HEK293 (cell line): Measurements from ENCODE around the gene BMPR1A.

Experiments
- CTCF ChIA-PET: fragments of 350-600 bp; formaldehyde crosslinking; extraction: SDS; loops from one replicate; lab custom pipeline; 2021; ENCODE audit warnings: antibody characterized with exemption; lab: Yijun Ruan, JAX
- POLR2A ChIA-PET: fragments of 300-600 bp; formaldehyde crosslinking; extraction: SDS; loops from one replicate; lab custom pipeline; 2020; ENCODE audit warnings: antibody characterized with exemption, inconsistent platforms; lab: Yijun Ruan, JAX
- H3K27ac ChIP-seq: fragments of 200-500 bp; sonication (Bioruptor generic); 2 replicates; pipeline ENCODE4 v1.5.1; 2014; ENCODE audit warnings: low read depth, low read length, control low read depth, inconsistent platforms; ENCODE audit errors: extremely low read depth
- H3K36me3 ChIP-seq, 2 experiments: fragments of 200-500 bp in 1 of 2; sonication (Bioruptor generic) in 1 of 2; 1 replicate in 1 of 2; 2 replicates in 1 of 2; pipeline ENCODE4 v1.5.1; 2014 to 2017; ENCODE audit warnings: inconsistent platforms in 2 of 2, low read length in 2 of 2; ENCODE audit not compliant: control insufficient read depth in 2 of 2, insufficient read depth in 1 of 2
- H3K4me1 ChIP-seq: fragments of 200-500 bp; sonication (Bioruptor generic); 2 replicates; pipeline ENCODE4 v1.5.1; 2014; ENCODE audit warnings: mild to moderate bottlenecking, low read length, inconsistent platforms; ENCODE audit not compliant: control insufficient read depth, insufficient read depth
- H3K4me3 ChIP-seq: 2 replicates; pipeline ENCODE4 v1.5.1; 2011; ENCODE audit warnings: low read depth, mild to moderate bottlenecking, control low read depth, low read length, moderate library complexity
- H3K9me3 ChIP-seq: fragments of 200-500 bp; sonication (Bioruptor generic); 2 replicates; pipeline ENCODE4 v1.5.1; 2014; ENCODE audit warnings: low read depth, low read length, inconsistent platforms; ENCODE audit not compliant: control insufficient read depth, insufficient read depth
- FEZF1 ChIP-seq: fragments of 450-650 bp; formaldehyde crosslinking; IDR thresholded peaks from 2 replicates; pipeline ENCODE4 v1.5.1; 2016; ENCODE audit warnings: missing biosample characterization, missing genetic modification characterization
- SCRT1 ChIP-seq: fragments of 450-650 bp; formaldehyde crosslinking; IDR thresholded peaks from 2 replicates; pipeline ENCODE4 v1.5.1; 2016; ENCODE audit warnings: missing biosample characterization, missing genetic modification characterization, borderline replicate concordance
- ZIC2 ChIP-seq: fragments of 450-650 bp; formaldehyde crosslinking; IDR thresholded peaks from 2 replicates; pipeline ENCODE4 v1.5.1; 2016; ENCODE audit warnings: missing biosample characterization, missing genetic modification characterization
- ZNF114 ChIP-seq: fragments of 450-650 bp; formaldehyde crosslinking; IDR thresholded peaks from 2 replicates; pipeline ENCODE4 v1.5.0; 2017; ENCODE audit warnings: missing biosample characterization, missing genetic modification characterization
- ZNF155 ChIP-seq: fragments of 450-650 bp; formaldehyde crosslinking; IDR thresholded peaks from 2 replicates; pipeline ENCODE4 v1.5.1; 2016; ENCODE audit warnings: missing biosample characterization, missing genetic modification characterization
- ZNF174 ChIP-seq: fragments of 450-650 bp; formaldehyde crosslinking; IDR thresholded peaks from 2 replicates; pipeline ENCODE4 v1.5.0; 2017; ENCODE audit warnings: missing biosample characterization, mild to moderate bottlenecking, missing genetic modification characterization
- ZNF426 ChIP-seq: fragments of 450-650 bp; formaldehyde crosslinking; IDR thresholded peaks from 2 replicates; pipeline ENCODE4 v1.5.1; 2017; ENCODE audit warnings: missing biosample characterization, missing genetic modification characterization, mild to moderate bottlenecking, inconsistent platforms, moderate library complexity
- ZNF544 ChIP-seq: fragments of 450-650 bp; formaldehyde crosslinking; IDR thresholded peaks from 2 replicates; pipeline ENCODE4 v1.5.0; 2017; ENCODE audit warnings: missing biosample characterization, missing genetic modification characterization
- ZNF777 ChIP-seq: fragments of 450-650 bp; formaldehyde crosslinking; IDR thresholded peaks from 2 replicates; pipeline ENCODE4 v1.5.1; 2017; ENCODE audit warnings: missing biosample characterization, missing genetic modification characterization, borderline replicate concordance
- ZNF785 ChIP-seq: fragments of 450-650 bp; formaldehyde crosslinking; IDR thresholded peaks from 2 replicates; pipeline ENCODE4 v1.5.1; 2016; ENCODE audit warnings: missing biosample characterization, missing genetic modification characterization
- TF ChIP-seq, protein P1 (sequence below): fragments of 450-650 bp; formaldehyde crosslinking; IDR thresholded peaks from 2 replicates; pipeline ENCODE4 v1.5.1; 2016; ENCODE audit warnings: missing biosample characterization, missing genetic modification characterization
- TF ChIP-seq, protein P2 (sequence below): fragments of 450-650 bp; formaldehyde crosslinking; conservative IDR thresholded peaks from 2 replicates; pipeline ENCODE4 v1.5.1; 2016; ENCODE audit warnings: low read depth, missing biosample characterization, missing genetic modification characterization
- TF ChIP-seq, protein P3 (sequence below): fragments of 450-650 bp; formaldehyde crosslinking; IDR thresholded peaks from 2 replicates; pipeline ENCODE4 v1.5.1; 2016; ENCODE audit warnings: missing biosample characterization, missing genetic modification characterization
- TF ChIP-seq, protein P4 (sequence below): fragments of 450-650 bp; formaldehyde crosslinking; conservative IDR thresholded peaks from 2 replicates; pipeline ENCODE4 v1.5.1; 2016; ENCODE audit warnings: low read depth, missing biosample characterization, missing genetic modification characterization
- TF ChIP-seq, protein P5 (sequence below): fragments of 450-650 bp; formaldehyde crosslinking; IDR thresholded peaks from 2 replicates; pipeline ENCODE4 v1.5.1; 2016; ENCODE audit warnings: missing biosample characterization, missing genetic modification characterization, borderline replicate concordance
- TF ChIP-seq, protein P6 (sequence below): fragments of 450-650 bp; formaldehyde crosslinking; IDR thresholded peaks from 2 replicates; pipeline ENCODE4 v1.5.1; 2016; ENCODE audit warnings: missing biosample characterization, missing genetic modification characterization

BMPR1A gene

DNA sequence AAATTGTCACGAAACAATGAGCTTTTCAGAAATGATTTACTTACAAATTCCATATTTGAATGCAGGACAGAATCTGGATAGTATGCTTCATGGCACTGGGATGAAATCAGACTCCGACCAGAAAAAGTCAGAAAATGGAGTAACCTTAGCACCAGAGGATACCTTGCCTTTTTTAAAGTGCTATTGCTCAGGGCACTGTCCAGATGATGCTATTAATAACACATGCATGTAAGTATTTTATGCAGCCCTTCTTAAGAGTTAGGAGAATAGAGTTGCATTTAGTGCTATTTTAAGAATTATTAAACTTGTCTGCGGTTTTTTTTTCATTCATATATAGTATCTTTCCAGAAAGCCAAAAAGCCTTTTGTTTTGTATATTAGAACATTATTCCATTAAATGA, 133.6 kb downstream of the BMPR1A start:
- H3K36me3 ChIP-seq: peaks cover 0 to 18% of the 10 kb centered on the region in 2 experiments; a peak in 2 of 3 replicates
- TF ChIP-seq, protein P1, sequence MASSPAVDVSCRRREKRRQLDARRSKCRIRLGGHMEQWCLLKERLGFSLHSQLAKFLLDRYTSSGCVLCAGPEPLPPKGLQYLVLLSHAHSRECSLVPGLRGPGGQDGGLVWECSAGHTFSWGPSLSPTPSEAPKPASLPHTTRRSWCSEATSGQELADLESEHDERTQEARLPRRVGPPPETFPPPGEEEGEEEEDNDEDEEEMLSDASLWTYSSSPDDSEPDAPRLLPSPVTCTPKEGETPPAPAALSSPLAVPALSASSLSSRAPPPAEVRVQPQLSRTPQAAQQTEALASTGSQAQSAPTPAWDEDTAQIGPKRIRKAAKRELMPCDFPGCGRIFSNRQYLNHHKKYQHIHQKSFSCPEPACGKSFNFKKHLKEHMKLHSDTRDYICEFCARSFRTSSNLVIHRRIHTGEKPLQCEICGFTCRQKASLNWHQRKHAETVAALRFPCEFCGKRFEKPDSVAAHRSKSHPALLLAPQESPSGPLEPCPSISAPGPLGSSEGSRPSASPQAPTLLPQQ (tag by site-specific recombination): no peak
- TF ChIP-seq, protein P2, sequence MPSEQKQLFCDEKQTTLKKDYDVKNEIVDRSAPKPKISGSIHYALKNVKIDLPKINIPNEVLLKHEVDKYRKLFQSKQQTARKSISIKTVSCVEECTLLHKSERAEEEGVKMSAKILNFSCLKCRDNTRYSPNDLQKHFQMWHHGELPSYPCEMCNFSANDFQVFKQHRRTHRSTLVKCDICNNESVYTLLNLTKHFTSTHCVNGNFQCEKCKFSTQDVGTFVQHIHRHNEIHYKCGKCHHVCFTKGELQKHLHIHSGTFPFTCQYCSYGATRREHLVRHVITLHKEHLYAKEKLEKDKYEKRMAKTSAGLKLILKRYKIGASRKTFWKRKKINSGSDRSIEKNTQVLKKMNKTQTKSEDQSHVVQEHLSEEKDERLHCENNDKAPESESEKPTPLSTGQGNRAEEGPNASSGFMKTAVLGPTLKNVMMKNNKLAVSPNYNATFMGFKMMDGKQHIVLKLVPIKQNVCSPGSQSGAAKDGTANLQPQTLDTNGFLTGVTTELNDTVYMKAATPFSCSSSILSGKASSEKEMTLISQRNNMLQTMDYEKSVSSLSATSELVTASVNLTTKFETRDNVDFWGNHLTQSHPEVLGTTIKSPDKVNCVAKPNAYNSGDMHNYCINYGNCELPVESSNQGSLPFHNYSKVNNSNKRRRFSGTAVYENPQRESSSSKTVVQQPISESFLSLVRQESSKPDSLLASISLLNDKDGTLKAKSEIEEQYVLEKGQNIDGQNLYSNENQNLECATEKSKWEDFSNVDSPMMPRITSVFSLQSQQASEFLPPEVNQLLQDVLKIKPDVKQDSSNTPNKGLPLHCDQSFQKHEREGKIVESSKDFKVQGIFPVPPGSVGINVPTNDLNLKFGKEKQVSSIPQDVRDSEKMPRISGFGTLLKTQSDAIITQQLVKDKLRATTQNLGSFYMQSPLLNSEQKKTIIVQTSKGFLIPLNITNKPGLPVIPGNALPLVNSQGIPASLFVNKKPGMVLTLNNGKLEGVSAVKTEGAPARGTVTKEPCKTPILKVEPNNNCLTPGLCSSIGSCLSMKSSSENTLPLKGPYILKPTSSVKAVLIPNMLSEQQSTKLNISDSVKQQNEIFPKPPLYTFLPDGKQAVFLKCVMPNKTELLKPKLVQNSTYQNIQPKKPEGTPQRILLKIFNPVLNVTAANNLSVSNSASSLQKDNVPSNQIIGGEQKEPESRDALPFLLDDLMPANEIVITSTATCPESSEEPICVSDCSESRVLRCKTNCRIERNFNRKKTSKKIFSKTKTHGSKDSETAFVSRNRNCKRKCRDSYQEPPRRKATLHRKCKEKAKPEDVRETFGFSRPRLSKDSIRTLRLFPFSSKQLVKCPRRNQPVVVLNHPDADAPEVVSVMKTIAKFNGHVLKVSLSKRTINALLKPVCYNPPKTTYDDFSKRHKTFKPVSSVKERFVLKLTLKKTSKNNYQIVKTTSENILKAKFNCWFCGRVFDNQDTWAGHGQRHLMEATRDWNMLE (tag by site-specific recombination): no peak
- TF ChIP-seq ZNF155 (tag by site-specific recombination): no peak
- no peak for TF ChIP-seq ZNF777 (tag by site-specific recombination)
- TF ChIP-seq ZNF174: no peak
- no peak for TF ChIP-seq SCRT1 (tag by site-specific recombination)
- no peak for TF ChIP-seq ZNF785 (tag by site-specific recombination)
- TF ChIP-seq, protein P3, sequence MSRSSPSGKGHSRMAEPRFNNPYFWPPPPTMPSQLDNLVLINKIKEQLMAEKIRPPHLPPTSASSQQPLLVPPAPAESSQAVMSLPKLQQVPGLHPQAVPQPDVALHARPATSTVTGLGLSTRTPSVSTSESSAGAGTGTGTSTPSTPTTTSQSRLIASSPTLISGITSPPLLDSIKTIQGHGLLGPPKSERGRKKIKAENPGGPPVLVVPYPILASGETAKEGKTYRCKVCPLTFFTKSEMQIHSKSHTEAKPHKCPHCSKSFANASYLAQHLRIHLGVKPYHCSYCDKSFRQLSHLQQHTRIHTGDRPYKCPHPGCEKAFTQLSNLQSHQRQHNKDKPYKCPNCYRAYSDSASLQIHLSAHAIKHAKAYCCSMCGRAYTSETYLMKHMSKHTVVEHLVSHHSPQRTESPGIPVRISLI: no peak
- no peak for TF ChIP-seq FEZF1 (tag by site-specific recombination)
- TF ChIP-seq, protein P4, sequence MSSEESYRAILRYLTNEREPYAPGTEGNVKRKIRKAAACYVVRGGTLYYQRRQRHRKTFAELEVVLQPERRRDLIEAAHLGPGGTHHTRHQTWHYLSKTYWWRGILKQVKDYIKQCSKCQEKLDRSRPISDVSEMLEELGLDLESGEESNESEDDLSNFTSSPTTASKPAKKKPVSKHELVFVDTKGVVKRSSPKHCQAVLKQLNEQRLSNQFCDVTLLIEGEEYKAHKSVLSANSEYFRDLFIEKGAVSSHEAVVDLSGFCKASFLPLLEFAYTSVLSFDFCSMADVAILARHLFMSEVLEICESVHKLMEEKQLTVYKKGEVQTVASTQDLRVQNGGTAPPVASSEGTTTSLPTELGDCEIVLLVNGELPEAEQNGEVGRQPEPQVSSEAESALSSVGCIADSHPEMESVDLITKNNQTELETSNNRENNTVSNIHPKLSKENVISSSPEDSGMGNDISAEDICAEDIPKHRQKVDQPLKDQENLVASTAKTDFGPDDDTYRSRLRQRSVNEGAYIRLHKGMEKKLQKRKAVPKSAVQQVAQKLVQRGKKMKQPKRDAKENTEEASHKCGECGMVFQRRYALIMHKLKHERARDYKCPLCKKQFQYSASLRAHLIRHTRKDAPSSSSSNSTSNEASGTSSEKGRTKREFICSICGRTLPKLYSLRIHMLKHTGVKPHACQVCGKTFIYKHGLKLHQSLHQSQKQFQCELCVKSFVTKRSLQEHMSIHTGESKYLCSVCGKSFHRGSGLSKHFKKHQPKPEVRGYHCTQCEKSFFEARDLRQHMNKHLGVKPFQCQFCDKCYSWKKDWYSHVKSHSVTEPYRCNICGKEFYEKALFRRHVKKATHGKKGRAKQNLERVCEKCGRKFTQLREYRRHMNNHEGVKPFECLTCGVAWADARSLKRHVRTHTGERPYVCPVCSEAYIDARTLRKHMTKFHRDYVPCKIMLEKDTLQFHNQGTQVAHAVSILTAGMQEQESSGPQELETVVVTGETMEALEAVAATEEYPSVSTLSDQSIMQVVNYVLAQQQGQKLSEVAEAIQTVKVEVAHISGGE: no peak
- no peak for TF ChIP-seq ZNF114 (tag by site-specific recombination)
- TF ChIP-seq, protein P5, sequence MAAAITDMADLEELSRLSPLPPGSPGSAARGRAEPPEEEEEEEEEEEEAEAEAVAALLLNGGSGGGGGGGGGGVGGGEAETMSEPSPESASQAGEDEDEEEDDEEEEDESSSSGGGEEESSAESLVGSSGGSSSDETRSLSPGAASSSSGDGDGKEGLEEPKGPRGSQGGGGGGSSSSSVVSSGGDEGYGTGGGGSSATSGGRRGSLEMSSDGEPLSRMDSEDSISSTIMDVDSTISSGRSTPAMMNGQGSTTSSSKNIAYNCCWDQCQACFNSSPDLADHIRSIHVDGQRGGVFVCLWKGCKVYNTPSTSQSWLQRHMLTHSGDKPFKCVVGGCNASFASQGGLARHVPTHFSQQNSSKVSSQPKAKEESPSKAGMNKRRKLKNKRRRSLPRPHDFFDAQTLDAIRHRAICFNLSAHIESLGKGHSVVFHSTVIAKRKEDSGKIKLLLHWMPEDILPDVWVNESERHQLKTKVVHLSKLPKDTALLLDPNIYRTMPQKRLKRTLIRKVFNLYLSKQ (tag by site-specific recombination): no peak
- no peak for TF ChIP-seq ZIC2 (tag by site-specific recombination)
- no peak for TF ChIP-seq ZNF544 (tag by site-specific recombination)
- TF ChIP-seq ZNF426: no peak
- TF ChIP-seq, protein P6, sequence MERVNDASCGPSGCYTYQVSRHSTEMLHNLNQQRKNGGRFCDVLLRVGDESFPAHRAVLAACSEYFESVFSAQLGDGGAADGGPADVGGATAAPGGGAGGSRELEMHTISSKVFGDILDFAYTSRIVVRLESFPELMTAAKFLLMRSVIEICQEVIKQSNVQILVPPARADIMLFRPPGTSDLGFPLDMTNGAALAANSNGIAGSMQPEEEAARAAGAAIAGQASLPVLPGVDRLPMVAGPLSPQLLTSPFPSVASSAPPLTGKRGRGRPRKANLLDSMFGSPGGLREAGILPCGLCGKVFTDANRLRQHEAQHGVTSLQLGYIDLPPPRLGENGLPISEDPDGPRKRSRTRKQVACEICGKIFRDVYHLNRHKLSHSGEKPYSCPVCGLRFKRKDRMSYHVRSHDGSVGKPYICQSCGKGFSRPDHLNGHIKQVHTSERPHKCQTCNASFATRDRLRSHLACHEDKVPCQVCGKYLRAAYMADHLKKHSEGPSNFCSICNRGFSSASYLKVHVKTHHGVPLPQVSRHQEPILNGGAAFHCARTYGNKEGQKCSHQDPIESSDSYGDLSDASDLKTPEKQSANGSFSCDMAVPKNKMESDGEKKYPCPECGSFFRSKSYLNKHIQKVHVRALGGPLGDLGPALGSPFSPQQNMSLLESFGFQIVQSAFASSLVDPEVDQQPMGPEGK (tag by site-specific recombination): no peak
- no peaks in the 10 kb centered on the region for H3K4me1 ChIP-seq
- POLR2A ChIA-PET: interaction anchor here (2.6 kb wide), 1 partner anchor 134 kb away, joined by 8 read pairs; the partner anchor contains the start of gene BMPR1A
- H3K9me3 ChIP-seq: no peaks in the 10 kb centered on the region
- no peak overlapping the region for H3K27ac ChIP-seq
- CTCF ChIA-PET: interaction anchor here (0.6 to 1.6 kb wide), 3 partner anchors 9 to 615 kb away, joined by 3 to 5 read pairs (median 3); partner anchors contain the start of gene MINPP1
- H3K4me3 ChIP-seq: no peak overlapping the region
